Stomach smooth muscle (tissue), 2 donors: ENCODE data around the gene LALBA.
"Not testable (repeated sequence)": the region's sequence is repeated elsewhere in the genome, so short reads cannot be mapped to it uniquely, and the experiment has no call there.

Experiments
- H3K27ac ChIP-seq: one replicate; pipeline ENCODE4 v1.7.0; 2013; ENCODE audit warnings: mild to moderate bottlenecking, low read length, inconsistent platforms
- H3K27me3 ChIP-seq, 2 donors: one replicate each; pipeline ENCODE4 v1.7.0; 2013; ENCODE audit warnings: low read length in 2 of 2; ENCODE audit not compliant: insufficient read depth in 2 of 2, control insufficient read depth in 1 of 2
- H3K36me3 ChIP-seq, 2 donors: one replicate each; pipeline ENCODE4 v1.7.0; 2013; ENCODE audit warnings: low read length in 2 of 2; ENCODE audit not compliant: control insufficient read depth in 2 of 2, insufficient read depth in 2 of 2
- H3K4me1 ChIP-seq: one replicate; pipeline ENCODE4 v1.7.0; 2013; ENCODE audit warnings: low read length; ENCODE audit not compliant: control insufficient read depth, insufficient read depth
- H3K4me3 ChIP-seq, 2 donors: one replicate each; pipeline ENCODE4 v1.7.0; 2013; ENCODE audit warnings: low read length in 2 of 2
- H3K9ac ChIP-seq, 2 donors: one replicate each; pipeline ENCODE4 v1.7.0; 2013; ENCODE audit warnings: low read length in 2 of 2, mild to moderate bottlenecking in 1 of 2
- H3K9me3 ChIP-seq, 2 donors: one replicate each; pipeline ENCODE4 v1.7.0; 2013; ENCODE audit warnings: low read length in 2 of 2; ENCODE audit not compliant: control insufficient read depth in 2 of 2
- donor health status: healthy.
- donor health status: Pancreatic carcinoma.

LALBA gene

GRCh38 chr12:48580831-48581230, 11.0 kb upstream of the LALBA start:
- peaks cover 0 to 6% of the 10 kb centered on the region in 2 donors for H3K27me3 ChIP-seq

DNA sequence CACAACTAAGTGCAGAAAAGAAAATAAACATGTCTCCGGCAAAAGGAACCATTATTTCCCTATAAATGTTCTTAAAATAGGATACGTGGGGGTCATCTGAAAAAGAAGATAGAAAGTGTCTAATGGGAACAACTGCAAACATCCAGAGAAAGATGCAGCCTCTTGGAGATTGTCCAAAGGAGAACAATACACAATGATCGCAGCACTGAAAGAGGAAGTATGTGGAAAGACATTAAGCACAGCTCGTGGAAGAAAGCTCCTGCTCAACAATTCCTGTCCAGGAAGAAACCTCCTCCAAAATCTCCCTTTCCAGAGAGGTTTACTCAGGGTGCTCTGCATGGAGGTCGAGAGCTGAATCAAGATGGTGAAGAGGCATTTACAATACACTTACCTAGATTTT, 2.5 kb upstream of the LALBA start:
- no peaks in the 10 kb centered on the region for H3K27me3 ChIP-seq
- H3K9me3 ChIP-seq: no peaks in the 10 kb centered on the region
- H3K27ac ChIP-seq: no peak overlapping the region
- H3K4me3 ChIP-seq: no peak overlapping the region
- H3K4me1 ChIP-seq: no peaks in the 10 kb centered on the region
- H3K9ac ChIP-seq: no peak overlapping the region
- no peaks in the 10 kb centered on the region for H3K36me3 ChIP-seq

More at GRCh38 chr12:48580831-48581230, 11.0 kb upstream of the LALBA start:
- Histone ChIP-seq H3K36me3 (no peaks in the 10 kb centered on the region), H3K4me1 (no peaks in the 10 kb centered on the region), H3K9ac (no peak overlapping the region), H3K27ac (no peak overlapping the region), H3K4me3 (no peak overlapping the region), H3K9me3 (no peaks in the 10 kb centered on the region)

- no peak overlapping the region for H3K27ac ChIP-seq
Observed at GRCh38 chr12:48567731-48568130, 2.1 kb downstream of the LALBA start.

GRCh38 chr12:48557919-48558318, 11.9 kb downstream of the LALBA start:
- Histone ChIP-seq H3K27ac (no peak overlapping the region), H3K36me3 (no peaks in the 10 kb centered on the region), H3K27me3 (peaks cover 0 to 2% of the 10 kb centered on the region in 2 donors), H3K9ac (no peak overlapping the region), H3K9me3 (no peaks in the 10 kb centered on the region), H3K4me3 (no peak overlapping the region), H3K4me1 (no peaks in the 10 kb centered on the region)

More at GRCh38 chr12:48567731-48568130, 2.1 kb downstream of the LALBA start:
- Histone ChIP-seq H3K36me3 (no peaks in the 10 kb centered on the region), H3K9me3 (no peaks in the 10 kb centered on the region), H3K27me3 (no peaks in the 10 kb centered on the region), H3K4me1 (no peaks in the 10 kb centered on the region), H3K4me3 (no peak overlapping the region), H3K9ac (no peak overlapping the region)

GRCh38 chr12:48556631-48557030, 13.2 kb downstream of the LALBA start:
- Histone ChIP-seq H3K27ac (no peak overlapping the region), H3K4me3 (no peak overlapping the region), H3K9ac (no peak overlapping the region), H3K4me1 (no peaks in the 10 kb centered on the region), H3K27me3 (peaks cover 0 to 2% of the 10 kb centered on the region in 2 donors), H3K36me3 (no peaks in the 10 kb centered on the region), H3K9me3 (no peaks in the 10 kb centered on the region)

DNA sequence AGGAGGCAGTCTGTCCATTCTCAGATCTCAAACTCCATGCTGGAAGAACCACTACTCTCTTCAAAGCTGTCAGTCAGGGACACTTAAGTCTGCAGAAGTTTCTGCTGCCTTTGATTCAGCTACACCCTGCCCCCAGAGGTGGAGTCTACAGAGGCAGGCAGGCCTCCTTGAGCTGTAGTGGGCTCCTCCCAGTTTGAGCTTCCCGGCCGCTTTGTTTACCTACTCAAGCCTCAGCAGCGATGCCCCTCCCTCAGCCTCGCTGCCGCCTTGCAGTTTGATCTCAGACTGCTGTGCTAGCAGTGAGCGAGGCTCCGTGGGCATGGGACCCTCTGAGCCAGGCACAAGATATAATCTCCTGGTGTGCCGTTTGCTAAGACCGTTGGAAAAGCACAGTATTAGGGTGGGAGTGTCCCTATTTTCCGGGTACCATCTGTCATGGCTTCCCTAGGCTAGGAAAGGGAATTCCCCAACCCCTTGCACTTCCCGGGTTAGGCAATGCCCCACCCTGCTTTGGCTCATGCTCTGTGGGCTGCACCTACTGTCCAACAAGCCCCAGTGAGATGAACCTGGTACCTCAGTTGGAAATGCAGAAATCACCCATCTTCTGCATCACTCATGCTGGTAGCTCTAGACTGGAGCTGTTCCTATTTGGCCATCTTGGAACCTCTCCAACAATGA, 16.0 kb downstream of the LALBA start:
- not testable (repeated sequence) for H3K4me3 ChIP-seq, H3K4me1 ChIP-seq, H3K9ac ChIP-seq, H3K27ac ChIP-seq, H3K27me3 ChIP-seq, H3K9me3 ChIP-seq, H3K36me3 ChIP-seq

DNA sequence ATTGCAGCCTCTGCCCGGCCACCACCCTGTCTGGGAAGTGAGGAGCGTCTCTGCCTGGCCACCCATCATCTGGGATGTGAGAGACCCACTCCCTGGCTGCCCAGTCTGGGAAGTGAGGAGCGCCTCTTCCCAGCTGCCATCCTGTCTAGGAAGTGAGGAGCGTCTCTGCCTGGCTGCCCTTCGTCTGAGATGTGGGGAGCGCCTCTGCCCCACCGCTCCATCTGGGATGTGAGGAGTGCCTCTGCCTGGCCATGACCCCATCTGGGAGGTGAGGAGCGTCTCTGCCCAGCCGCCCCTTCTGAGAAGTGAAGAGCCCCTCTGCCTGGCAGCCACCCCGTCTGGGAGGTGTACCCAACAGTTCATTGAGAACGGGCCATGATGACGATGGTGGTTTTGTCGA, 18.2 kb downstream of the LALBA start:
- H3K9me3 ChIP-seq, H3K36me3 ChIP-seq, H3K9ac ChIP-seq, H3K27me3 ChIP-seq, H3K27ac ChIP-seq, H3K4me1 ChIP-seq, H3K4me3 ChIP-seq: not testable (repeated sequence)

GRCh38 chr12:48547012-48547411, 22.8 kb downstream of the LALBA start:
- not testable (repeated sequence) for H3K27ac ChIP-seq, H3K36me3 ChIP-seq, H3K4me3 ChIP-seq, H3K9ac ChIP-seq, H3K9me3 ChIP-seq, H3K4me1 ChIP-seq, H3K27me3 ChIP-seq

GRCh38 chr12:48545833-48546469, 23.9 kb downstream of the LALBA start:
- no peaks in the 10 kb centered on the region for H3K9me3 ChIP-seq
- no peaks in the 10 kb centered on the region for H3K4me1 ChIP-seq
- H3K36me3 ChIP-seq: no peaks in the 10 kb centered on the region
- H3K9ac ChIP-seq: no peak overlapping the region
- peaks cover 0 to 3% of the 10 kb centered on the region in 2 donors for H3K27me3 ChIP-seq
- H3K27ac ChIP-seq: no peak overlapping the region
- no peak overlapping the region for H3K4me3 ChIP-seq

DNA sequence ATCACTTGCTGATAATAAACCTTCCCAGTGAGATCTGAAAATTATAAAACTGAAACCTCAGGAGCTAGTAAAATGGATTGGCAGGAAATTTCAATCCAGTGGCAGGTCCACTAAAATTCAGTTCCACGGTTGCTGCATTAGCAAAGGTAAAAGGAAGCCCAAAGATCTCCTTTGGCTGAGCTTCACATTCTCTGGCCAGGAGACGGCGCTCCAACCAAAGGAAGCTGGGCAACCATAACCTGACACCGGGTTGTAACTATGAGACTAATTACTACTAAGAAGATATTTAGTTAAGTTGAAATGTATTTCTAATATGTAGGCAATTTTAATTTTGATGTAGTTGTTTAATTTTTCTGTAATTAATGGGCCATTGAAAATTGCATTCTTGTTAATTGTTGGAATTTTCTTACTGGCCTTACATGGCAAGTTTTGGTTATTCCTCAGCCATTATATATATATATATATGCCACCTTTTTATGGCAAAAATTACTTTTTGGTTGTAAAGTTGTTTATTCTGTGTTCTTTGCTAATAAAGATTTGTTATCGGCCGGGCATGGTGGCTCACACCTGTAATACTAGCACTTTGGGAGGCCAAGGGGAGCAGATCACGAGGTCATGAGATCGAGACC, 27.4 kb downstream of the LALBA start:
- no peaks in the 10 kb centered on the region for H3K9me3 ChIP-seq
- no peaks in the 10 kb centered on the region for H3K36me3 ChIP-seq
- H3K27me3 ChIP-seq: peaks cover 0 to 3% of the 10 kb centered on the region in 2 donors
- H3K9ac ChIP-seq: no peak overlapping the region
- H3K27ac ChIP-seq: no peak overlapping the region
- H3K4me3 ChIP-seq: no peak overlapping the region
- no peaks in the 10 kb centered on the region for H3K4me1 ChIP-seq

GRCh38 chr12:48536602-48537001, 33.2 kb downstream of the LALBA start:
- Histone ChIP-seq H3K9ac (no peak overlapping the region), H3K9me3 (no peaks in the 10 kb centered on the region), H3K27me3 (no peaks in the 10 kb centered on the region), H3K4me3 (no peak overlapping the region), H3K36me3 (no peaks in the 10 kb centered on the region), H3K27ac (no peak overlapping the region), H3K4me1 (no peaks in the 10 kb centered on the region)
